ENCODE data around the gene LRTM1.

Gene LRTM1

DNA sequence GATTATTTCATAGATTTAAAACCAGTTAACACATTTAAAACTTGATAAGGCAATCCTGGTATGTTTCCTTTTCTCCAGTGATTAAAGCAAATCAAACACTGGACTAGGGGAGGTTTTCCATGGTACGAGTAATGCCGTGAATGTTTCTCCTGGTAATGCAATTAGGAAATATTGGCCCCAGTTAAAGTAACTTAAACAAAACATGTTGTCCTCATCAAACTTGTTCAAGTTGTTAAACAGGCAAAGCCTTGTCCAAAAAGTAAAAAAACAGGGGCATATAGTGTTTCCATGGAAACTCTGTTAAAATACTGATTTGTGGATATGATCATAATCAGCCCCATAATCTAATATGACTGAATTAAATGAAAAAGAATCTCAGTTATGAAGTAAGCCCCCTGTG, 13.1 kb upstream of the LRTM1 start:
- no peak for DNase-seq (ENCODE audit: low read depth in 2 of 2)

DNA sequence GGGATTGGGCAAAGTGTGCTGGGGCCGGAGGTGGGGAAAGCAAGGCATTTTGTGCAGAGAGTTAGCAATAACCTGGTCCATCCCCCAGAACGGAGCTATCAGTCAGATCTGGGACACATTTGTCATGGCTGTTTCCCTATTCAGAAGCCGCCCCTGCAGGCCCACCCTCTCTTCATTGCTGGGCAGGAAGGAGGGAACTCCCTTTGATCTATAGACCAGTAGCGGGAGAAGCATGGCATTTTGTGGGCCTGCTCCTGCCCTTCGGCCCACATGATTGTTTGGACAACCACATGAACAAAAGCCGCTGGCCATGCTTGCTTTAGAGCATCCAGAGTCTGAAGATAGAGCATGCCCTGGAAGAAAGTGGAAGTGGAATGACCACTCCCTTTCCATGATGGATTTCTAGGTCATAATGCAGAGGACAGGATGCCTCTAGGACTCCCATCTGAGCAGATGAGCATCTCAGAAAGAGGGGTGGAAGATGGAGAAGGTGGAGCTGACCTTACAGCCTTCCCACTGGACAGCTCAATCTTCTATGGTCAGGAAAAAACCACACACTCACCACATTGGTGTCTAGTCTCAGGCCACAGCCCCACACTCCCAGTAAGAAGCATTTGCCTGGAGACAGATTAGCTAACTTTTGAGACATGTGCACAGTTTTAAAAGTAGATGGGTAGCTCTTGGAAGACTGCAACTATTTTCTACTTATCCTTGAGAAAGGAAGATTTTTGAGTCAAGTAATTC, 11.9 kb upstream of the LRTM1 start:
- no peak for DNase-seq (ENCODE audit: low read depth in 2 of 2)

DNA sequence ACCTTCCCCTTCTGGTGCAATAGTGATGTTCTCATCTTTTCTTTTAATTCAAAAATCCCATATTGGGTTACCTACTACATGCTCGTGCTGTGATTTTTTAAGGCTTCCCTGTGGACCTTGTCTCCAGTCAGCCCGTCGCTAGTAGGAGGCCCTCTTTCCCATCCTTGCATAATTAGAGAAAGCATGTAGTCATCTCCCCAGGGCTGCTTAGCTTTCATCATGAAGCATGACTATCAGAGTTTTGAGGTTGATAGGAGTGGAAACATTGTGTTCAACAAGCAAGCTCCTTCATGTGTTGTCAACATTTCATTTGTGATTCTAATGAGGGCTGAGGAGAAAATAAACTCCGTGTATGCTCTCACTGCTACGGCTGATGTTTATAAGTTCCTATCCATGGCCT, 8.7 kb upstream of the LRTM1 start:
- no peak for DNase-seq (ENCODE audit: low read depth in 2 of 2)

DNA sequence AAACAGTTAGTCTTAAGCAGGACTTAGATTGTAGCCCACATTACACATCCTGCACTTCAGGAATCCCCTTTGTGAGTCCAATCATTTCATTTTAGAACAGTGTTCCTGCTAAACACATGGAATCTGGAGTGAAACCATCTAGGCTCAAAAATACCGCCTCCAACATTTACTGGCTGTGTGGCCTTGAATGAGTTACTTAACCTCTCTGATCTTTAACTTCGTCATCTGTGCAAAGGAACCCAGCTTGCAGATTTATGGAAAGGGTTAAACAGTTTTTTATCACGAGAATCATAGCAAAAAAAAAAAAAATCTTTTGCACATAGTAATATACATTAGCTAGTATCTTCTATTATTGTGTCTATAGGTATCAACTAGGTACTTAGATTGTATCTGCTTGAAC, 8.0 kb upstream of the LRTM1 start:
- no peak for DNase-seq (ENCODE audit: low read depth in 2 of 2)

DNA sequence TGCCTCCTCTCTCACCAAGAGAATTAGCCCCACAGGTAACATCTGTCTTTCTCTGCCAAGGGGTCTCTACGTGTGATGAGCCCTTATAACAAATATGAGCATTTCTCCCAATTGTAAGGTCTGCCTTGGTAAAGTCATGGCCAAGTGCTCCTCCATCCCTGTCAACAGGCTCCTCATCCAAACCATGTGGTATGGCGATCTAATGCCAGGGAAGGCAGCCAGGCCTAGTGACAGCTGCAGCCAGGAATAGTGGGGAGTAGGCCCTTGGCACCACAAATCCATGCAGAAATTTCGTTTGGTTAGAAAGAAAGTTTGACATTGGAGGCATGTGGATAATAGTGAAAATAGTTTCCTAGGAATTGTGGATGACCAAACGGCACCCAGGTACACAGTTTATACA, 4.7 kb upstream of the LRTM1 start:
- no peak for DNase-seq (ENCODE audit: low read depth in 2 of 2)

DNA sequence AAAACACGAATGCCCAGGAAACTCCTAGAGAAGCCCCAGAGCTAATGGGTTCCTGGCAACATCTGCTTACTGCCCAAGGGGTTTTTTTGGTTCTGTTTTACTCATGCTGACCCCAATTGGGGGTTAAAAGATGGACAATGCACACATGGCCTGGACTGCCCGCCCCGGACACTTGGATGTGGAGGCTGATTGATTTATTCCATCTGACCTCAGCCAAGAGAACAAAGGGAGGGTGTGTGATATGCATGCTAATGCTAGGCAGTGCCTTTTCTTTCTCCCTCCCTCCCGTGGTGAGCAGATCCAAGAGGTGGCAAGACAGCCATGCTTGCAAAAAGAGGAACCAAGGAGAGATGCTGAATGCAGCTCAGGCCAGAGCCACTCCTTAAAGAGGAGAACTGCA, 3.3 kb upstream of the LRTM1 start:
- no peak for DNase-seq (ENCODE audit: low read depth in 2 of 2)

DNA sequence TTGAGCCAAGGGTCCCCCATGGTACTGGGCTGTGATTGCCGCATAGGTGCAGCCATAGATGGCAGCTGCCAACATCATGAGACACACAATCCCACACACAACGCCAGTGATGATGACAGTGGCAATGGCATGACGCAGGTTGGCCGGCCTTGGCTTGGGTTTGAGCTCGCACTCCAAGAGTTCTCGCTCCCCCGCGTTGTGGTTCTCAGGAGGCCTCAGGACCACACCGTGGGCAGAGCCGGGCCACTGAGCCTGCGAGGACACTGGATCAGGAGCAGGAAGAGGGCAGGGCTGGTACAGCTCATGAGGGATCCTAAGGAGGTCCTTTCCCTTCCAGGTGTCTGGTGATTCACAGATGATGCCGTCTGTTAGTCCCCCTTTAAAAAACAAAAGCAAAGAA, 9.3 kb downstream of the LRTM1 start:
- no peak for DNase-seq (ENCODE audit: low read depth in 2 of 2)

DNA sequence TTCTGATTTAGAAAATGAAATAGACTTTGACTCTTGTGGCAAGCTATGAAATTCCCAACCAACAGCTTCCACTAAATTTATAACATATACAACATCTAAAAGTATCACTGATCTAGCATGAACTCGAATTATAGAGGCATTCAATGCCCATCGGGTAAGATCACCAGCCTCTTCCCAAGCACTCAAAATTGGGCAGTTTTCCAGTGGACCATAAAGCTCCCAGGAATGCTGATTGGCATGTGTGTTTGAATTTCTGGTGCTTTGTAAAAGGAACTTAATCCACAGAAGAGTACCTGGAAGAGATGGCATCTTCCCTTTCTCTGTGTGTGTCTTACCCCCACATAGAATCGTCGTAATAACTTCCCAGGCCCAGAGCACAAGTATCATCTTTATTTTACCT, 10.0 kb downstream of the LRTM1 start:
- DNase-seq (ENCODE audit: low read depth in 2 of 2): no peak

DNA sequence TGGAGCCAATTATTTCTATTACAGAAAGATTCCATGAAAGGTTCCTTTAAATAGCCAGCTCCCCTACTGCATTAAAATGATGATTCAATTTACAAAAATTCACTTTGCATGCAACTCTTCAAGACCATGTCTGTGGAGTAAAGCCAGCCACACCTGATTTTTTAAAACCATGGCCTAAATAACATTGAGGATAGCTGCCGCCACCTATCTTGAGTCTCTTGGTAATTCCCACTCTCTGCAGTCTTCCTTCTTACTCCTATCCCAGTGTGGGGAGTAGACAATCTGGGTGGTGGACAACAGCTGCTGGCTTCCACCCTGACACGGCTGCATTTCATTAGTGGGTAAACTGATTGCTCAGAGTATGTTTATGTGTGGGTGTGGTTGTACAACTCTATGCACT, 10.7 kb downstream of the LRTM1 start:
- DNase-seq (ENCODE audit: low read depth in 2 of 2): no peak

DNA sequence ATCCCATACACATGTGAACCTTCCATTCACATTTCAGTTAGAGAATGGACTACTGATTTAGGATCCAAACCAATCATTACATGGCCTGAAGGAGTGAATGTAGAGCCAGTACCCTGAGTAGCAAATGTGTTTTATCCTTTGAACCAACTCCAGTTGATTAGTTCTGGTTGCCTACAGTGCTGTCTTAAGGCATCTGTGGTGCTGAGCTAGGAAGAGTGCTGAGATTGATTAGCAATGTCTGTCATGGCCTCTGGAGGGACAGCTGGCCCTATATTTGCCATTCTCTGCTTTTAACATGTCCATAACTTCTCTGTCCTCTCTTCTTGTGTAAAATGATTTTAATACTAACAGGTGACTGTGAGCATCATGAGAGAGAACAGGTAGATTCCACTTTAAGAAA, 11.1 kb downstream of the LRTM1 start:
- DNase-seq (ENCODE audit: low read depth in 2 of 2): no peak

DNA sequence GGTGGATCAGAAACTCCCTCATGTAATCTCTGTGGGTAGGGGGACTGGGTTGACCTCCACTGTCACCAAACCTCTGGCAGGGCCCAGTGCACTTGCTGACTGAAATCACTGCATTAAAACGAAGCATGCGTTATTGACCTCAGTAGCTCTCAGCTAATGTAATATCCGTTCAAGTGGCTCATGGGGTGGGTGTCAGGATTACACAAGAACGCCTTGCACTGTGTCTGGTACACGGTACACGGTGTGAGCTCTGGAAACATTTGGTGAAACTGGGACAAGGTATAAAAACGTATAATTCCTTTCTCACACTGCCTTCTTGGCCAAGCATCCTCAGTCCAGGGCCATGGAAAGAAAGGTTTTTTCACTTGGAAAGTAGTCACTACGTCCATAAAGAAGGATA, 11.9 kb downstream of the LRTM1 start:
- DNase-seq (ENCODE audit: low read depth in 2 of 2): no peak

DNA sequence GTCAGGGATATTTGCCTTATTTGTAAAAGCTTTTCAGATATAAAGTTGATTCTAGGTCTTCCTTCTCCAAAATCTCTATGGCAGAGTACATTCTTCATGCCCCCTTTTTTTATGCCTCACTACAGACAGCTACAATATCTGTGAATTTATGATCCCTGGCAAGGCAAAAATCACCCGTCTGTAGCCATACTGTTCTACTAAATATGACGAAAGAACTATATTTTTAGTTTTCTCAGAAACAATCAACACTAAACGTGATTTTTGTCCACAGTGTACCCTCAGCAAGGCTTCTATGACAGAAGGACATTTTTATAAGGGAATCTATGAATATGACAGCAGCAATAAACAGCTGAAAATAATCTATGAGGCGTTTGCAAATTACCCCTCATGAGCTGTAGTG, 12.7 kb downstream of the LRTM1 start:
- DNase-seq (ENCODE audit: low read depth in 2 of 2): no peak

DNA sequence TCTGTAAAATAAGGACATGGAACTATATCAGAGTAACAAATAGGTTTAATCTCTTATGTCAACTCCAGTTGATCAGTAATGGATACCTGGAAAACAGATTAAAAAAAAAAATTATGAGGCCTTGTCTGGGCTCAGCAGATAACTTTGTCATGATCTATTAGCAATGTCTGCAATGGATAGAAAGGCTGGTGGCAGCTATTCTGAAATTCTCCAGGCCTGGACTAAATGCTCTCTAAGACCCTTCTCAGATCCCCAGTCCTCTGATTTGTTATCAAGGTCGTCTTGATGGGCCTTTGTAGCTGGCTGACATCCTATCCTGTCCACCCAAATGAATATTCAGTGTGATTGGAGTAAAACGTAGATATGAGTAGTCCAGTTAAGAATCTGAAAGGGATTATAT, 13.7 kb downstream of the LRTM1 start:
- no peak for DNase-seq (ENCODE audit: low read depth in 2 of 2)

DNA sequence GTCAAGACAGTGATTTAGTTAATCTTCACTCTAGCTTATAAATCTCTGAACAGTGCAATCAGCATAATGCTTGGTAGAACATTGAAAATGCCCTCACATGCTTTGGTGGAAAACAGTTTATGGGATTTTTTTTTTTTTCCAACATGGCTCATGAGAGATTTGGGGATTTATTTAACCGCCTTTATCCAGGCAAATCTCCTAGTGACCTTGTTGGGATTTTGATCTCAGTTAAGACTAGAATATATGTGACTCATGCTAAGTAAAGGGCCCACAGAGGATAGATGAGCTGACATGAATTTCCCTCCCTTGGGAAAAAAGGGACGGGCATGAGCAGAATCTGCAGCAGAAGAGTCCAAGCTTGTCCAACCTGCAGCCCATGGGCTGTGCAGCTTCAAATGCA, 18.7 kb downstream of the LRTM1 start:
- no peak for DNase-seq (ENCODE audit: low read depth in 2 of 2)

DNA sequence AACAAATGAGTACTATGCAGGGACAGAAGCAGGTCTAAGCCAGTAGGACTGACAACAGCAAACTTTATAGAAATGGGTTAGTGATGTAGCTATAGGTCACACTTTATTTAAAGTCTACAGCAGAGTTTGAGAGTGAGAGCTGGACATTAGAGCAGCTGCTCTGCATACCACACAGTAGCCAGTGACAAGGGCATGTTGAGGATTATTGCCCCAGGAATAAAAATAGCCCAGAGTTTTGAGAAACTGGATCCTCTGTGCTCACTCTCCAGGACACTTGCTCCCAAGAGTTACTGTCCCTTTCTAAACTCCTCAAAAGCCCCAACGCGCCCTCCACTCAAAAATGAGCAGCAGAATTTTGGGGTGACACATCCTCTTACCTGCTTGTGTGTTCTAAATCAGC, 21.1 kb downstream of the LRTM1 start:
- no peak for DNase-seq (ENCODE audit: low read depth in 2 of 2)

DNA sequence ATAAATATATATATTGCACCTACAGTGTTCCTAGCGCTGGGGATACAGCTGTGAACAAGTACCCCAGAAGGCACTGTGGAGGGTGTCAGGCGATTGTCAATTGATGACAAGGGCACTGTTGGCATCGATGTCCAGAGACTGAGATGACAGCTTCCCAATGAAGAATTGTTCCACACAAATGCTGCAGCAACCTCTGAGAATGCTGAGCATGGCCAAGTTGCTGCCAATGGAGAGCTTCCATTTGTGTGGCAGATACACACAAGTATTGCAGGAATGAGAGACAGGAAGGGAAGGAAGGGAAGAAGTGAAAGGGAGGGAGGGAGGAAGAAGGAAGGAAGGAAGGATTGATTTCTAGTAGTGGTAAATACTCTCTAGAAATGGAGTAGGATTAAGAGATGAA, 21.9 kb downstream of the LRTM1 start:
- DNase-seq (ENCODE audit: low read depth in 2 of 2): no peak

DNA sequence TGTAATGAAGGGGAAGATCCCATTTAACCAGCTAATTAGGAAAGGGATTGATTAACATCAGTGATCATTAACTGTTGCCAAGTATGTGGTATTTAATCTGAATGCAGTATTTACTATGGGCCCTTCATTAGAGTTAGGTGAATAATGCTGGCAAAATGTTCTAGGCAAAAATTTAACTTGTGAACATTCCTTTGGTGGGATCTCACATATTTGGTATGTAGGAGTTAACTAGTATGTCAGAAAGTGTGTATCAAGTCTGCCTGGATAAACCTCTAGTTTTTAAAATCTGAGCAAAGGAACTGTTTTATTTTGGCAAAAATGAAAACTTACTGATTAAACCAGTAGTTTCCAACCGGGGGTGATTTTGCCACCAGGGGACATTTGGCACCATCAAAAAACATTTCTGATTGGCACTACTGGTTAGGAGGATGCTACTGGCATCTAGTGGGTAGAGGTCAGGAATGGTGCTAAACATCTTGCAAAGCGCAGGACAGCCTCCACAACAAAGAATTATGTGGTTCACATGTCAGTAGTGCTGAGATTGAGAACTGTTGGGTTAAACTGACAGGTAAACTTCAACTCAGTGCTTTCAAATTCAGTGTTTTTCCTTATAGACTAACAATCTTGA, 22.5 kb downstream of the LRTM1 start:
- no peak for DNase-seq (ENCODE audit: low read depth in 2 of 2)

DNA sequence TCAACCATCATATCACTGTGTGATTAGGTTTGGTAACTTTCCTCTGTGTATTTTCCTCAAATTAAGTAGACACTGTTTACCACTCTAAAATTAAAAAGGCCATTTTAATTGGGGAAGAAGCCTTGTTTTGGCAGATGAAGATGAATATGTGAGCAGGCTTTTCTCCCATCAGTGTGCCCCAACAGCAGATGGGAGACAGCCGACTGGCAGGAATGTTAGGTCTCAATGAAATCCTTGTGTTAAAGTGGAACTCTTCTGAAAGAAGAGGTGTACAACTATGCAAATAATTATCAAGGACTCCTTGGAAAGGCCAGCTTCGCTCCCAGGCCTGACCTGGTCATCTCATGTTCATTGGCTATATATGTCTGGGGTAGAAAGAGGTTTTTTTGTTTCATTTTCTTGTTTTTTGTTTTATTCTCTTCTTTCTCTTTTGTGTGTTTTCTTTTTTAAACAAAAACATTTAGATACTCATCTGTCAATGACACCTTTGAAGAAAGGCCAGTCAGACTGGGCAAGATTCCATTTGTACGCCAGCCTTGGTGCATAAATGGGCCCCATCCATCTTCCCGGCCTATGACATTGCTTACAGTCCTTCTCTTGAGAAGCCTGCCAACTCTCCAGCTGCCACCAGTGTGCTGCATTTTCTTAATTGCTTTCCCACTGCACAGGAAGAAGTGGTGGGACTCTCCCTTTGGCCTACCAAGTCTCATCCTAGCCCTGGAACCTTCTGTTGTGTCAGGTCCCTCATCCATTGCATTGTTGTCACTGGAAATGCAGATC, 25.8 kb downstream of the LRTM1 start:
- DNase-seq (ENCODE audit: low read depth in 2 of 2): no peak

DNA sequence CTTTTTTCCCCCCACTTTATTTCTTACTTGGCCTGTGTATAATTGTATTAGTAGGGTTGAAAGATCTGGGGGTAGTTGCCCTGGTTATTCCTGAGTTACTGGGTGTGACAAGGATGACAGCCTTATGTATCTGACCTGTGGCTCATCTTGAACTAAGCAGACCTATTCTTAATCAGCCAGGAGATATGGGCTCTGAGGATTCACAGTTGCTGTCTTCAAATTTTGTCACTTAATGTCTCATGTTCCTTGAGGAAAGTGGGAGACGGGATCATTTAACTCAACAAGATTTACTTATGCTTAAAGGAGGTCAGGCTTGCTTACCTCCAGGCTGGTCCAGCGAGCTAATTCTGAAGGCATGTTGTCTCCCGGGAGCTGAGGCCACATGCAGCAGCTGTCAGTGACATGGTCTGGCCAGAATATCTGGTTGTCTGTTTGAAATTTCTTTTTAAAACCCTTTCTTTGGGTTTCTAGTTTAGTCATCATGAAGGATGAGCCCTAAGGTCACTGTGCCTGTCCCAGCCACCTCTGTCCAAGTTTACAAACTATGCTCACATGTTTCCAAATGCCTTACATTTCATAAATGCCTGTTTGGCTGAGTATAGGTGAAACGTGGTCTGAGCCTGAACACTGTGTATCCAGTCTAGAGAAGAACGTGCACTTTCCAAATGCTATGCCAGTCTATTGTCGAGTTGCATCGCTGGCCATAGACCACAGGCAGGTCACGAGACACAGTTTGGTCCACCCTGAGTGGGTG, 26.8 kb downstream of the LRTM1 start:
- no peak for DNase-seq (ENCODE audit: low read depth in 2 of 2)

DNA sequence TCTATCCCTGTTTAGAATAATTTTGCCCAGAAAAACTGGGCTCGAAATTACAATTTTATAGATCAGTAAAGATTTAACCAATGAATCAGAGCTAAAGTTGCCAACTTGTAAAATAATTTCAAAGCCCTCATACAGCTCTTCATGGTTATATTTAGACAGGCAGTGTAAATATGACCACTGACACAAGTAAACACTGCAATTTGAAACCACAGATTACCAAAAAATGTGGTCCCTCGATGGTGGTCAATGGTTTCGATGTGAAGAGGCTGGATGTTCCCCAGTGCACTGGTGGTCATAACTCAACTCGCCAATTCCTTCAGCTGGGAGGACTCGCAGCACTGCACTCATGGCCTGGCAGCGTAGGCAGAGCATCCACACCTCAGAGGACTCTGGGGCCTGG, 28.6 kb downstream of the LRTM1 start:
- no peak for DNase-seq (ENCODE audit: low read depth in 2 of 2)

DNA sequence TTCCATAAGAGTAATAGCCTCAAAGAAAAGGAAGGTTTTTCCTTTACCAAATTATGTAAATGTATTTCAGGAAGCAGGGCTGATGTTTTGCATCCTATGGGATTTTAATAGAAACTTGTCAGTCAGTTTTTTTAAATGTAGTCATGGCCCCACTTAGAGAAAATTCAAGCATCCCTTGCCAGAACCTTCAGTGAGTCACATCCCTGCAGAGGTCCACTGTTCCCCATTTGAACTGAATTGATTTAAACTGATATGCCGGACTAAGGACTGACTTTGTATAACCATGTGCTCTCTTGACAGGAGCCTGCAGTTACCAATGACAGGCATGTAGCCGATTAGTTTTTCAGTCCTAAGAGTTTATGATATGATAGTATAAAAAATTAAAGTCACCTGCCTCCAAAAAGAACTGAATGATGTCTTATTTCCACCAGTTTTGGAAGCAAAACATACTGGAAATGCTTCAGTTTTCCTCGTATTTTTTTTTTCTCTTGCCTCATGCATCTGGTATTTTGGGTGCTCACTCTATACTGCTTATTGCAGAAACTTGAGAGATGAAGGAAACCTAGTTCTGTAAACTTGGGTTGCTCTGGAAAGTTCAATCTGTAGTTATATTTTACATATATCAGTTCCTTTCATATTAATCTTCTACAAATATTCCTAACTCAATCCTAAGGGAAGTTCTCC, 30.7 kb downstream of the LRTM1 start:
- no peak for DNase-seq (ENCODE audit: low read depth in 2 of 2)

DNA sequence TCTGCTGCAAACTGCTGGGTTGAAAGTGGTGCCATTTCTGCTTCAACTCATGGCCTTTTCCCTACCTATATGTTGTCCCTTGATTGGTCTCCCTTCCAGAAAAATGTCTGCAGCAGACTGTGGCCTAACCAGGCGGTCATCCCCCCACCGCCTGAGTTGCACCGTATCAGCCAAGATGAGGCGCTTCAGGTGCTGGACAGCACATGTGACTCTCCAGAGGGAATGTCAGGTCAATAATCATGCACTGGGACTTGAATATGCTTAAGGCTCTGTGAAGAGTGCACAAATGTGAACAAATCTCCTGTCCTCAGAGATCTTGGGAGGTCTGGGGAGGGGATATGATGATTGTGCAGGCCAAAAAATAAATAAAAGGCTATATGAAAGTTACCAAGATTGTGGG, 32.2 kb downstream of the LRTM1 start:
- no peak for DNase-seq (ENCODE audit: low read depth in 2 of 2)
